MM.1S (cell line): Measurements from ENCODE around the gene GPR158.

Experiments used
- DNase-seq: peaks from one replicate; pipeline ENCODE4 v3.0.0-alpha.2; 2015
- H2AFZ ChIP-seq: fragments of 300-600 bp; sonication (generic); 2 replicates; pipeline ENCODE4 v1.6.0; 2016; ENCODE audit warnings: antibody characterized with exemption, low read length
- H3F3A ChIP-seq: fragments of 300-600 bp; sonication (generic); 2 replicates; pipeline ENCODE4 v1.6.1; 2016; ENCODE audit warnings: mild to moderate bottlenecking, antibody characterized with exemption, low read length, moderate library complexity, mixed read lengths; ENCODE audit not compliant: insufficient read depth
- H3K27ac ChIP-seq: fragments of 300-600 bp; sonication (generic); 2 replicates; pipeline ENCODE4 v1.5.1; 2016; ENCODE audit warnings: mild to moderate bottlenecking, low read length
- H3K27me3 ChIP-seq: fragments of 300-600 bp; sonication (generic); replicated peaks from 2 replicates; pipeline ENCODE4 v1.6.0; 2016; ENCODE audit warnings: low read length; ENCODE audit not compliant: insufficient read depth
- H3K36me3 ChIP-seq: fragments of 300-600 bp; sonication (generic); replicated peaks from 2 replicates; pipeline ENCODE4 v1.6.1; 2016; ENCODE audit warnings: mild to moderate bottlenecking, low read length, mixed read lengths; ENCODE audit not compliant: insufficient read depth
- H3K4me1 ChIP-seq: fragments of 300-600 bp; sonication (generic); 2 replicates; pipeline ENCODE4 v1.6.1; 2016; ENCODE audit warnings: low read length, mixed read lengths
- H3K4me2 ChIP-seq: fragments of 300-600 bp; sonication (generic); 2 replicates; pipeline ENCODE4 v1.6.0; 2016; ENCODE audit warnings: low read depth, low read length
- H3K4me3 ChIP-seq: fragments of 300-600 bp; sonication (generic); 2 replicates; pipeline ENCODE4 v1.5.1; 2016; ENCODE audit warnings: low read length, mixed read lengths
- H3K79me2 ChIP-seq: fragments of 300-600 bp; sonication (generic); 2 replicates; pipeline ENCODE4 v1.6.1; 2016; ENCODE audit warnings: mixed run types, low read length, mixed read lengths
- H3K9ac ChIP-seq: fragments of 300-600 bp; sonication (generic); 2 replicates; pipeline ENCODE4 v1.6.1; 2016; ENCODE audit warnings: low read length, mixed read lengths
- H3K9me2 ChIP-seq: fragments of 300-600 bp; sonication (generic); replicated peaks from 2 replicates; pipeline ENCODE4 v1.6.1; 2016; ENCODE audit warnings: mild to moderate bottlenecking, low read length, mixed read lengths; ENCODE audit not compliant: insufficient read depth
- H3K9me3 ChIP-seq: fragments of 300-600 bp; sonication (generic); replicated peaks from 2 replicates; pipeline ENCODE4 v1.6.1; 2016; ENCODE audit warnings: mild to moderate bottlenecking, low read length, mixed read lengths; ENCODE audit not compliant: insufficient read depth
- H4K20me1 ChIP-seq: fragments of 300-600 bp; sonication (generic); 2 replicates; pipeline ENCODE4 v1.6.1; 2016; ENCODE audit warnings: mild to moderate bottlenecking, low read length, moderate library complexity, mixed read lengths; ENCODE audit not compliant: insufficient read depth
- CTCF ChIP-seq: fragments of 300-600 bp; sonication (generic); IDR thresholded peaks from 2 replicates; pipeline ENCODE4 v1.5.1; 2016; ENCODE audit warnings: antibody characterized with exemption, low read length, mixed read lengths
- EZH2 ChIP-seq: fragments of 300-600 bp; sonication (generic); optimal IDR thresholded peaks from 2 replicates; pipeline ENCODE3; 2017; ENCODE audit warnings: low read depth, mild to moderate bottlenecking, antibody characterized with exemption, low read length, mixed read lengths
- EZH2phosphoT487 ChIP-seq: fragments of 300-600 bp; sonication (generic); IDR thresholded peaks from 2 replicates; pipeline ENCODE4 v1.6.1; 2018; ENCODE audit warnings: antibody characterized with exemption, low read length

Gene GPR158

GRCh38 chr10:25604591-25604990 lies 429.8 kb downstream of the GPR158 start:
- Histone ChIP-seq H3K36me3 (no peaks in the 10 kb centered on the region), H3K4me2 (no peak overlapping the region), H3K27ac (no peak overlapping the region), H4K20me1 (no peaks in the 10 kb centered on the region), H3K9me2 (no peaks in the 10 kb centered on the region), H3K4me3 (no peak overlapping the region), H3K9ac (no peak overlapping the region), H2AFZ (no peak overlapping the region), H3K79me2 (no peaks in the 10 kb centered on the region), H3K27me3 (no peaks in the 10 kb centered on the region), H3F3A (no peaks in the 10 kb centered on the region), H3K4me1 (no peaks in the 10 kb centered on the region), H3K9me3 (no peaks in the 10 kb centered on the region)
- no peak for DNase-seq
- TF ChIP-seq CTCF = no peak
- no peak for TF ChIP-seq EZH2
- no peak for TF ChIP-seq EZH2phosphoT487

- no peaks in the 10 kb centered on the region for H3K4me1 ChIP-seq
- no peaks in the 10 kb centered on the region for H3K9me3 ChIP-seq
- H3K4me3 ChIP-seq = no peak overlapping the region
- H3K36me3 ChIP-seq = no peaks in the 10 kb centered on the region
- H3K27ac ChIP-seq = no peak overlapping the region
- no peaks in the 10 kb centered on the region for H3K27me3 ChIP-seq
- no peaks in the 10 kb centered on the region for H3K9me2 ChIP-seq
- H3K4me2 ChIP-seq = no peak overlapping the region
- no peaks in the 10 kb centered on the region for H4K20me1 ChIP-seq
- H3F3A ChIP-seq = no peaks in the 10 kb centered on the region
- H3K79me2 ChIP-seq = no peaks in the 10 kb centered on the region
- TF ChIP-seq EZH2phosphoT487 (no peak), CTCF (no peak), EZH2 (no peak)
- no peak overlapping the region for H2AFZ ChIP-seq
- no peak overlapping the region for H3K9ac ChIP-seq
- no peak for DNase-seq
These were observed 439.9 kb downstream of the GPR158 start for GRCh38 chr10:25614652-25615051.

GRCh38 chr10:25615926-25616325 lies 441.1 kb downstream of the GPR158 start:
- no peaks in the 10 kb centered on the region for H3K4me1 ChIP-seq
- no peaks in the 10 kb centered on the region for H3F3A ChIP-seq
- no peaks in the 10 kb centered on the region for H4K20me1 ChIP-seq
- no peak for DNase-seq
- no peaks in the 10 kb centered on the region for H3K9me3 ChIP-seq
- no peak overlapping the region for H3K9ac ChIP-seq
- TF ChIP-seq EZH2phosphoT487 (no peak), CTCF (no peak), EZH2 (no peak)
- no peak overlapping the region for H3K27ac ChIP-seq
- H2AFZ ChIP-seq = no peak overlapping the region
- no peaks in the 10 kb centered on the region for H3K27me3 ChIP-seq
- H3K79me2 ChIP-seq = no peaks in the 10 kb centered on the region
- no peak overlapping the region for H3K4me2 ChIP-seq
- no peaks in the 10 kb centered on the region for H3K36me3 ChIP-seq
- no peak overlapping the region for H3K4me3 ChIP-seq
- H3K9me2 ChIP-seq = no peaks in the 10 kb centered on the region
